ENCODE data around the gene SHTN1. TPM values are rescaled to one million over a fixed set of nuclear protein-coding genes. Genes with fewer than 3 reads are reported as not detected.

Gene SHTN1
- total RNA-seq, 1 donor from 2014 or later: 12.0 TPM

- H3K4me3 ChIP-seq (ENCODE audit: low read depth, low read length): no peak overlapping the region
- no peak for DNase-seq (ENCODE audit: low read depth)
- TF ChIP-seq CTCF (IDR thresholded peaks at IDR 0.05; ENCODE audit: insufficient read depth, low read length, poor library complexity, severe bottlenecking): no peak
Observed at GRCh38 chr10:116840389-116841075, 164.5 kb downstream of the SHTN1 start.

GRCh38 chr10:116838143-116838725 lies 166.8 kb downstream of the SHTN1 start:
- no peak for TF ChIP-seq CTCF (IDR thresholded peaks at IDR 0.05; ENCODE audit: insufficient read depth, low read length, poor library complexity, severe bottlenecking)
- Histone ChIP-seq H3K27me3 (ENCODE audit: control insufficient read depth, insufficient read depth, low read length) (no peaks in the 10 kb centered on the region), H3K4me3 (ENCODE audit: low read depth, low read length) (no peak overlapping the region), H3K36me3 (ENCODE audit: control insufficient read depth, insufficient read depth, low read length) (no peaks in the 10 kb centered on the region)
- no peak for DNase-seq (ENCODE audit: low read depth)

More at GRCh38 chr10:116840389-116841075, 164.5 kb downstream of the SHTN1 start:
- H3K36me3 ChIP-seq (ENCODE audit: control insufficient read depth, insufficient read depth, low read length): no peaks in the 10 kb centered on the region
- H3K27me3 ChIP-seq (ENCODE audit: control insufficient read depth, insufficient read depth, low read length): no peaks in the 10 kb centered on the region

DNA sequence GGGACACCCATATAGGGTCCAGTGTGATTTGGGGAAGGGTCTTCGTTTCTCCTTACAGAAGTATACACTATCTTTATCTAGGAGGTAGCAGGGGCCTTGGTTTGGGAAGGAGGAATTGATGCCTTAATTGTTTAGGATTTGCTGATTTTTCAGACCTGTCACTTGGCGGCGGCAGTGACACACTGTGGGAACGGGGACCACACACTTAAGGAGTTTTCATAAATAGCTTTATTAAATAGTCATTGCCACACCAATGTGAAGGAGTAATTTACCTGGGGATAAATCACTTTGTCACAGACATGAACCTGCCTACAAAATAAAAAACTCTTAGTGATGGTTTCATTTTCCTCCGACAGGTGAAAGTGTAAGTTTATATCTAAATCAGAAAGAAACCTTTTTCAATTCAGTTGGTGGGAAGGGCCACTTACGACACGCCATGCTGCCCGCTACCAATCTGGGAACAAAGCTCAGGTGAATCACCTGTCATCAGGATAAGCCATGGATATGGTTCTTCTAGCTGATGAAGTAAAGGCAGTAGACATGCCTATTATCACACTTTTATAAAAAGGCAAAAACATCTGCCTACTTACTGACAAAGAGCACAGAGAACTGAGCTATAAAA lies 168.0 kb downstream of the SHTN1 start:
- no peaks in the 10 kb centered on the region for H3K36me3 ChIP-seq (ENCODE audit: control insufficient read depth, insufficient read depth, low read length)
- H3K27me3 ChIP-seq (ENCODE audit: control insufficient read depth, insufficient read depth, low read length): no peaks in the 10 kb centered on the region
- no peak for TF ChIP-seq CTCF (IDR thresholded peaks at IDR 0.05; ENCODE audit: insufficient read depth, low read length, poor library complexity, severe bottlenecking)
- no peak for DNase-seq (ENCODE audit: low read depth)
- H3K4me3 ChIP-seq (ENCODE audit: low read depth, low read length): no peak overlapping the region

- TF ChIP-seq CTCF (IDR thresholded peaks at IDR 0.05; ENCODE audit: insufficient read depth, low read length, poor library complexity, severe bottlenecking): no peak
- no peaks in the 10 kb centered on the region for H3K27me3 ChIP-seq (ENCODE audit: control insufficient read depth, insufficient read depth, low read length)
- no peak for DNase-seq (ENCODE audit: low read depth)
- no peak overlapping the region for H3K4me3 ChIP-seq (ENCODE audit: low read depth, low read length)
- no peaks in the 10 kb centered on the region for H3K36me3 ChIP-seq (ENCODE audit: control insufficient read depth, insufficient read depth, low read length)
Observed at GRCh38 chr10:116836083-116836482, 168.9 kb downstream of the SHTN1 start.

DNA sequence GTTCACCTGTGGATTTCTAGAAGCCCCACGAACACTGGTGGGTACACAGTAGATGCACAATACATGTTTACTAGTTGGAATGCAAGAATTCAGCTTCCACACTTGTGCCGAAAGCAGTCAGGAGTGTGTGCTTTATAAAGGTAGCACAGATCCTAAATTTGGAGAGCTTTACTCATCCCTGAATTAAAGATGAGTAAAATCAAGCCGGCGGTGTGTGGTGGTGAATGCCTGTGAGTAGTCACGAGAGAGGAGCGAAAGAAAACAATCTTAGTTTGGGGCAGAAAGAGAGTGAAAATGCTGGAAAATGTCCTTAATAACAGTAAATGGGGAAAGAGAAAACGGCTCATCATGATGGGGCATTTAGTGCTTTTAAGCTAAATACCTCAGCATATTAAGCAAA lies 169.3 kb downstream of the SHTN1 start:
- Histone ChIP-seq H3K4me3 (ENCODE audit: low read depth, low read length) (no peak overlapping the region), H3K27me3 (ENCODE audit: control insufficient read depth, insufficient read depth, low read length) (no peaks in the 10 kb centered on the region), H3K36me3 (ENCODE audit: control insufficient read depth, insufficient read depth, low read length) (no peaks in the 10 kb centered on the region)
- DNase-seq (ENCODE audit: low read depth): no peak
- TF ChIP-seq CTCF (IDR thresholded peaks at IDR 0.05; ENCODE audit: insufficient read depth, low read length, poor library complexity, severe bottlenecking): no peak

All from kidney epithelial cell (primary cell).